WTC11 (cell line): ENCODE results near the gene TET3. TPM values are rescaled to one million over a fixed set of nuclear protein-coding genes. Genes with fewer than 3 reads are reported as not detected.

ENCODE experiments used
- ATAC-seq: fragments of 200-7000 bp; cut with Tn5 transposase; 2 replicates; pipeline ENCODE4 v1.10.0; 2021; ENCODE audit warnings: mild to moderate bottlenecking, moderate library complexity
- CTCF ChIA-PET: fragments of 300-600 bp; sonication (Branson Sonifier 250); formaldehyde crosslinking; loops from one replicate; lab custom pipeline; 2021; ENCODE audit warnings: antibody characterized with exemption; lab: Charles Lee
- POLR2A ChIA-PET: fragments of 350-600 bp; sonication (Branson Sonifier 250); formaldehyde crosslinking; loops from one replicate; lab custom pipeline; 2021; ENCODE audit warnings: antibody characterized with exemption; lab: Charles Lee
- DNase-seq: peaks from one replicate; pipeline ENCODE4 v3.0.0; 2021; ENCODE audit warnings: low spot score
- H3K27ac Mint-ChIP-seq: 2 replicates; pipeline ENCODE4 v1.8.0; 2021; ENCODE audit warnings: mixed read lengths
- H3K27me3 Mint-ChIP-seq: 2 replicates; pipeline ENCODE4 v1.8.0; 2021; ENCODE audit warnings: low read depth, mild to moderate bottlenecking, moderate library complexity, mixed read lengths
- H3K36me3 Mint-ChIP-seq: 2 replicates; pipeline ENCODE4 v1.8.0; 2021; ENCODE audit warnings: mixed read lengths
- H3K4me1 Mint-ChIP-seq: 2 replicates; pipeline ENCODE4 v1.8.0; 2022; ENCODE audit warnings: mixed read lengths
- H3K4me3 Mint-ChIP-seq: 2 replicates; pipeline ENCODE4 v1.8.0; 2021; ENCODE audit warnings: mild to moderate bottlenecking, moderate library complexity, mixed read lengths
- H3K9me3 Mint-ChIP-seq: 2 replicates; pipeline ENCODE4 v1.8.0; 2021; ENCODE audit warnings: mixed read lengths
- AR ChIP-seq: fragments of 250-450 bp; sonication (Bioruptor Pico); IDR thresholded peaks from 2 replicates; pipeline ENCODE4 v1.9.0; 2021; ENCODE audit warnings: mild to moderate bottlenecking
- ATF3 ChIP-seq: sonication (generic); formaldehyde crosslinking; conservative IDR thresholded peaks from 2 replicates; pipeline ENCODE4 v1.8.1; 2022; ENCODE audit warnings: mild to moderate bottlenecking, missing genetic modification reagents
- CDX4 ChIP-seq: fragments of 250-450 bp; sonication (Bioruptor Pico); IDR thresholded peaks from 2 replicates; pipeline ENCODE4 v1.9.0; 2021; ENCODE audit warnings: moderate library complexity, mild to moderate bottlenecking, inconsistent platforms, borderline replicate concordance
- E2F5 ChIP-seq: sonication (generic); formaldehyde crosslinking; IDR thresholded peaks from 2 replicates; pipeline ENCODE4 v1.8.1; 2022; ENCODE audit warnings: mild to moderate bottlenecking, moderate library complexity, missing genetic modification reagents
- IRF2 ChIP-seq: sonication (generic); formaldehyde crosslinking; IDR thresholded peaks from 2 replicates; pipeline ENCODE4 v1.8.0; 2022; ENCODE audit warnings: low read depth, missing genetic modification reagents, borderline replicate concordance
- NFATC4 ChIP-seq: fragments of 250-450 bp; sonication (Bioruptor Pico); IDR thresholded peaks from 2 replicates; pipeline ENCODE4 v1.9.0; 2021; ENCODE audit warnings: mild to moderate bottlenecking
- OVOL2 ChIP-seq: fragments of 250-450 bp; sonication (Bioruptor Pico); IDR thresholded peaks from 2 replicates; pipeline ENCODE4 v1.9.0; 2021; ENCODE audit warnings: mild to moderate bottlenecking, borderline replicate concordance
- PRDM15 ChIP-seq: sonication (generic); formaldehyde crosslinking; IDR thresholded peaks from 2 replicates; pipeline ENCODE4 v1.8.0; 2022; ENCODE audit warnings: missing genetic modification reagents
- SP1 ChIP-seq: sonication (generic); formaldehyde crosslinking; conservative IDR thresholded peaks from 2 replicates; pipeline ENCODE4 v1.8.1; 2022; ENCODE audit warnings: missing genetic modification reagents
- STAT6 ChIP-seq: sonication (generic); formaldehyde crosslinking; conservative IDR thresholded peaks from 2 replicates; pipeline ENCODE4 v1.8.1; 2023; ENCODE audit warnings: mild to moderate bottlenecking, low read depth, missing genetic modification reagents, moderate library complexity
- TP53 ChIP-seq: sonication (generic); formaldehyde crosslinking; IDR thresholded peaks from 2 replicates; pipeline ENCODE4 v1.8.1; 2023; ENCODE audit warnings: mild to moderate bottlenecking, missing genetic modification reagents
- ZBTB21 ChIP-seq: sonication (generic); formaldehyde crosslinking; IDR thresholded peaks from 2 replicates; pipeline ENCODE4 v1.8.1; 2023; ENCODE audit warnings: mild to moderate bottlenecking, missing genetic modification reagents, borderline replicate concordance
- ZNF281 ChIP-seq: sonication (generic); formaldehyde crosslinking; IDR thresholded peaks from 2 replicates; pipeline ENCODE4 v1.8.0; 2023; ENCODE audit warnings: mild to moderate bottlenecking, missing genetic modification reagents
- ZNF396 ChIP-seq: fragments of 250-450 bp; sonication (Bioruptor Pico); IDR thresholded peaks from 2 replicates; pipeline ENCODE4 v1.8.0; 2021; ENCODE audit warnings: mild to moderate bottlenecking, moderate library complexity, borderline replicate concordance
- ZNF416 ChIP-seq: fragments of 250-450 bp; sonication (Bioruptor Pico); IDR thresholded peaks from 2 replicates; pipeline ENCODE4 v1.9.0; 2021; ENCODE audit warnings: mild to moderate bottlenecking, inconsistent platforms
- ZNF532 ChIP-seq: fragments of 250-450 bp; sonication (Bioruptor Pico); IDR thresholded peaks from 2 replicates; pipeline ENCODE4 v1.9.0; 2021; ENCODE audit warnings: mild to moderate bottlenecking, borderline replicate concordance
- total RNA-seq: library from RNA; stranded (reverse); gene quantifications from 3 replicates; pipeline ENCODE4 v1.2.3, GENCODE V29; 2021

TET3 gene
- total RNA-seq, 1 experiment from 2014 or later: 19.3 TPM

- Mint-ChIP-seq H3K4me3 (no peak overlapping the region), H3K27ac (peak overlapping the region; percentile 87), H3K4me1 (peaks cover 47% of the 10 kb centered on the region), H3K27me3 (no peaks in the 10 kb centered on the region), H3K36me3 (peaks cover 17% of the 10 kb centered on the region), H3K9me3 (peaks cover 14% of the 10 kb centered on the region)
- no peak for DNase-seq
- ChIA-PET POLR2A (no interaction called here), CTCF (no interaction called here)
- TF ChIP-seq ZNF532 (CRISPR knock-in tag) (no peak), ZNF416 (CRISPR knock-in tag) (no peak), ATF3 (CRISPR knock-in tag) (no peak), STAT6 (CRISPR knock-in tag) (no peak), NFATC4 (CRISPR knock-in tag) (no peak), TP53 (CRISPR knock-in tag) (no peak), CDX4 (no peak), ZBTB21 (no peak), OVOL2 (CRISPR knock-in tag) (no peak), IRF2 (CRISPR knock-in tag) (no peak), AR (CRISPR knock-in tag) (no peak), SP1 (CRISPR knock-in tag) (no peak), E2F5 (no peak), ZNF281 (CRISPR knock-in tag) (no peak), ZNF396 (CRISPR knock-in tag) (no peak), PRDM15 (CRISPR knock-in tag) (no peak)
- no peak for ATAC-seq
Observed at GRCh38 chr2:74024216-74024615, 39.5 kb downstream of the TET3 start.
